SHP77 treated with DMSO at 0.1 percent for 48 hours (cell line): ENCODE data around the gene IFI44.
A peak's percentile ranks its signal among the peaks of the same experiment; 100 is the strongest.

ENCODE experiments used
- DNase-seq: peaks from one replicate; lab custom pipeline; 2025; lab: John Stamatoyannopoulos, UW

The IFI44 gene

GRCh38 chr1:78649628-78650027 is at the start of gene IFI44:
IFI44 (plus strand) TSS chr1:78649831; CDS start chr1:78650196, 365 bp downstream.
- no peak for DNase-seq

GRCh38 chr1:78601068-78601467 is 48.6 kb upstream of the IFI44 start:
- DNase-seq, result no peak

- no peak for DNase-seq
Measured at GRCh38 chr1:78603206-78603605, 46.4 kb upstream of the IFI44 start.

DNA sequence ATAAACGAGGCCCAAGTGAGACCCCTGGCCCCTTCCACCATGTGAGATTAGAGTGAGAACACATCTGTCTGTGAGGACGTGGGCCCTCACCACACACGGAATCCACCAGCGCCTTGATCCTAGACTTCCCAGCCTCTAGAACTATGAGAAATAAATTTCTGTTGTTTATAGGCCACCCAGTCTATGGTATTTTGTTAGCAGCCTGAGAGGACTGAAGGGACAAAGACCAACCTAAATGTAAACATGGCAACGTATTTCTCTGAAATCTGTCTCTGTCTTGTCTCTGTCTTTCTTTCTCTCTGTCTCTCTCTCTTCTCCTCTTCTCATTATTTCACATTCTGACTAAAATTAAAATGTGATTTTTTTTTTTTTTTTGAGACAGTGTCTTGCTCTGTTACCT is 45.0 kb upstream of the IFI44 start:
- no peak for DNase-seq

GRCh38 chr1:78606274-78606673 is 43.4 kb upstream of the IFI44 start:
- no peak for DNase-seq

DNA sequence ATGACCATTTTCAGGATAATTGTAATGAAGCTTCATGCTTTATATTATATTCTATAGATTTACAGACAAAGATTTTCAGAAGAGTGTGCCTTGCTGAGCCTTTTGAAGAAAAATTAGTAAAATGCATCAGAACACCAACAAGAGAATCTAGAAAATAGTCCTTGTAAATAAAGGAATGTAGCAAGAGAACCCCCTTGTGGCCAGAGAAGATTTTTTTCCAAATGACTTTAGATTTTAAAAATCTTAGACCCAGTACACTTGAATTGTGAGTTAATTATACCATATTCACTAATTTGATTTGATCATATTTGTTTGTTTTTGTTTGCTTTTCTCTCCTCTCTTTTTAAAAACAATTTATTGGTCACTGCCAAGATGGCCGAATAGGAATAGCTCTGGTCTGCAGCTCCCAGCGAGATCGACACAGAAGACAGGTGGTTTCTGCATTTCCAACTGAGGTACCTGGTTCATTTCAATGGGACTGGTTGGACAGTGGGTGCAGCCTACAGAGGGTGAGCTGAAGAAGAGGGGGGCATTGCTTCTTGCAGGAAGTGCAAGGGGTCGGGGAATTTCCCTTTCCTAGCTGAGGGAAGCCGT is 42.2 kb upstream of the IFI44 start:
- DNase-seq, result no peak

- DNase-seq, result no peak
Measured at GRCh38 chr1:78607944-78608343, 41.7 kb upstream of the IFI44 start.

DNA sequence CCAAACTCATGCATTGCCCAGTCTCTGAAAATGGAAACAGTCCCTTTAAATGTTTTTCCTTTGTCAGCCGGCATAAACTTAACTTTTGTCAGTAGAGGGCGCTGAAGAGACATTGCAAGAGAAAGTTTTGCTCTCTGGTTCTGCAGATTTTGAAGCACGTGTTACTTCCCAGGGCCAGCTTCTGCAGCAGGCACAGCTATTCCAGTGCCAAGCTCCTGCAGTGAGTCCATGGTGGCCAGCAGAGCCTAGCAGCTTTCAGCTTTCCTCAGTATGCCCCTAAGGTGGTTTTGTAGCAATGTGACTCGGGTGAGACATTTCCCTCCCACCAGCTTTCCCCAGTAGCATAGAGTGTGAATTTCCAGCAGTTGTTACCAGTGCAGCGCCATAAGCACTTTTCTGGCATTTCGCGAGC is 32.0 kb upstream of the IFI44 start:
- peak; percentile 33 for DNase-seq

- DNase-seq, result no peak
Measured at GRCh38 chr1:78619032-78619431, 30.6 kb upstream of the IFI44 start.

- no peak for DNase-seq
Measured at GRCh38 chr1:78619446-78619802, 30.2 kb upstream of the IFI44 start.

- no peak for DNase-seq
Measured at GRCh38 chr1:78619803-78620579, 29.6 kb upstream of the IFI44 start, which contains the start of gene IFI44L. IFI44L (plus strand) TSS chr1:78620448; CDS start chr1:78627916, 7,468 bp downstream.

DNA sequence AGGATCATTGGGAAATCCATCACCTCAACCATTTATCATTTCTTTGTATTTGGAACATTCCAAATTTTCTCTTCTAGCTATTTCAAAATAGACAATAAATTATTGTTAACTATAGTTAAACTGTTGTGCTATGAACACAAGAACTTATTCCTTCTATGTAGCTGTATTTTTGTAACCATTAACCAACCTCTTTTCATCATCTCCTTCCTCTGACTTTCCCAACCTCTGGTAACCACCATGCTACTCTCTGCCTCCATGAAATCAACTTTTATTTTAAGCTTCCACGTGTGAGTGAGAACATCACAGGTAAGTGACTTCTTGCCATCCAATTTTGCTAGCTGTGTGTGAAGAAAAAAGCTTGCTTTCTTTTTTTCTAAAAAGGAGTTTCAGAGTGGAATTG is 29.0 kb upstream of the IFI44 start:
- DNase-seq, result no peak

DNA sequence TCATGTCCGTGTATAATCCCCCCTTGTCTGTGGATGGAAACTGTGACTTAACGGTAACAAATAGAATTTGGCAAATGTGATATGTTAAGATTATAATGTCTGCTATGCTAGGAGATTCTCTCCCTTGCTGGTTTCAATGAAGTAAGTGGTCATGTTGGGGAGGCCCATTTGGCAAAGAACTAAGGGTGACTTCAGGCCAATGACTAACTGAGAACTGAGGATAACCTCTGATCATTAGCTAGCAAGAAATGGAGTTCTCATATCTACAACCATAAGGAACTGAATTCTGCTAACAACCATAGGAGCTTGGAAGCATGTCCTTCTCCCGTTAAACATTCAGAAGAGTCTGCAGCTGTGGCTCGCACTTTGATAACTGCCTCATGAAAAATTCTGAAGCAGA is 27.1 kb upstream of the IFI44 start:
- no peak for DNase-seq

- DNase-seq, result no peak
Measured at GRCh38 chr1:78624035-78624434, 25.6 kb upstream of the IFI44 start.

DNA sequence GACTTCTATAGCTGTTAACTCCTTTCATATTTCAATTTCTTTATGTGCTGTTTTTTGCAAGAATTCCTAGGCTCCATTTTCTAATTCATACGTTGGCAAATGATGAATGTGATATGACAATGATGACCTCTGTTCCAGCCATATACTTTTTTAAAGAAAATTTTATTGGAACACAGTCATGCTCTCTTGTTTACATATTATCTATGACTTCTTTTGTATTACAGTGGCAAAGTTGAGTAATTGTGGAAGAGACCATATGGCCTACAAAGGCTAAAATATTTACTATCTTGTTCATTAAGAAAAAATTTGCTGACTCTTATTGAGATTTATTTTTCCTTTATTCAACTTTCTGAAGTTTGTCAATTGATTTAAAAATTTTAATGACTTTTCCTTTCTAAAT is 22.3 kb upstream of the IFI44 start:
- DNase-seq, result no peak

DNA sequence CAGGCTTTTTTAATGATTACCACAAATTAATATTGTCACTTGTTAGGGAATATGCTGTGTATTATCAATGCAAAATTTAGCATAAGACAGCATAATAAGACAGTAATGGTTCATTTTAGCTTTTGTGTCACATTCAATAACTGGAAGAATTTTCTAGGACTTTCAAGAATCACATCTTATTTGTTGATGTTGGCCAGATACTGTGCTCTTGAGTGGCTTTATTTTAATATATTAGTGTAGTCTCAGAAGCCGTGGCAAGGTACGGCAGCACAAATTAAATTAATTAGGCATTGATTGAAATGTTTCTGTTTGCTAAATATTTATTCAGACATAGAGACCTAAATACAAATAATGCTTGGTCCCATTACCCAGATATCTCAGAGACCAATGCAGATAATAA is 19.0 kb upstream of the IFI44 start:
- DNase-seq, result no peak

DNA sequence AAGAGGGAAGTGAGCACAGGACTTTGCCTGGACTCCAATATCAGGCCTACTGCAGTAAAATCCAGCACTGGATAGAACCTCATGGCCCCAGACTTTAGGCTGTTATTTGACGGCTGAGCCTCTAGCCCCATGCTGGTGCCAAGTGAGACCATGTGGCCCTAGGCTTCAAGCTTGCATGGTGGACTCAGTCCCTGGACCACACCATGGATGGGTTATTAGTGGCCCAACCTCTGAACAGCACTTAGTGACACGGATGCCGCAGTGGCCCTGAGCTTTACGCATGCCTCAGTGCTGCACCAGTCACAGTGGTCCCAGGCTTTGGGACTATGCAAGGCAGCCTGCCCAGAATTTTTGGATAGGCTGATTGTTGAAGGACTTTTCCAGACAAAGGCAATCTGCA is 16.4 kb upstream of the IFI44 start:
- no peak for DNase-seq

DNA sequence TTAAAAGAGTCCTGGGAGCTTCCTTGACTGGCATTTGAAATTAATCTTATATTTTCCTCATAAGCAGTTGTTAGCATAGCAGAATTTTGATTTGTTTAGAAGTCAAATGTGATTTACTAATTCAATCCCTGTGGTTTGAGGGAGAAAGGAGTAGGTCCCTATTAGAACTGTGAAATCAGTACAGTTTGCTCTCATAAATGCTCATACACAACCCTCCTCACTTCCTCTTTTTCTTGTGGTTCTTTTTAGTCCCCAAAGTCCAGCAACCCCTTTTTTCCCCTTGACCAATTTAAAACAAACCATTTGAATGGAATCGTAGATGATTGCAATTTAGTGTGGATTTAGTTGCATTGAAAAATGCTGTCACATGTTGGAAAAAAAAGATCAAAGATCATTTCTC is 9.2 kb upstream of the IFI44 start:
- no peak for DNase-seq

GRCh38 chr1:78641558-78641957 is 8.1 kb upstream of the IFI44 start:
- no peak for DNase-seq

- DNase-seq, result no peak
Measured at GRCh38 chr1:78645723-78646122, 3.9 kb upstream of the IFI44 start.

GRCh38 chr1:78647238-78647637 is 2.4 kb upstream of the IFI44 start:
- no peak for DNase-seq

- no peak for DNase-seq
Measured at GRCh38 chr1:78650114-78650660, 556 bp downstream of the IFI44 start.

DNA sequence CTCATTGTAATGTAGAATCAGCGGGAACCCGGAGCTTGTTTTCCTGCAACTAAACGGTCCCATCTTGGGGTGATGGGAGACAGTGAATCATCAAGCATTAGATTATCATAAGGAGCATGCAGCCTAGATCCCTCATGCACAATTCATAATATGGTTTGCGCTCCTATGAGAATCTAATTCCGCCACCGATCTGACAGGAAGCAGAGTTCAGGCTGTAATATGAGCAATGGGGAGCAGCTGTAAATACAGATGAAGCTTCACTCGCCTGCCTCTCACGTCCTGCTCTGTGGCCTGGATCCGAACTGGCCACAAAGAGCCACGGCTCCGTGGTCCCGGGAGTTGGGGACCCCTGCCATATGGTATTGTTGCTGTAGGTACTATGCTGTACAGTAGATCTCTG is 1.6 kb downstream of the IFI44 start:
- no peak for DNase-seq
